Activated naive CD8-positive, alpha-beta T cell treated with anti-CD3 and anti-CD28 coated beads for 36 hours (primary cell): ENCODE results near the gene TMEM182. TPM values are rescaled to one million over a fixed set of nuclear protein-coding genes. Genes with fewer than 3 reads are reported as not detected.

ENCODE experiments used
- DNase-seq: peaks from one replicate; pipeline ENCODE4 v3.0.0; 2021
- H3K27ac Mint-ChIP-seq: one replicate; pipeline ENCODE4 v1.8.0; 2022; ENCODE audit warnings: mild to moderate bottlenecking, moderate library complexity, mixed read lengths
- H3K27me3 Mint-ChIP-seq: one replicate; pipeline ENCODE4 v1.8.0; 2022; ENCODE audit warnings: mild to moderate bottlenecking, mixed read lengths
- H3K36me3 Mint-ChIP-seq: one replicate; pipeline ENCODE4 v1.8.0; 2021; ENCODE audit warnings: mild to moderate bottlenecking, mixed read lengths
- H3K4me1 Mint-ChIP-seq: one replicate; pipeline ENCODE4 v1.8.0; 2021; ENCODE audit warnings: mixed read lengths
- H3K4me3 Mint-ChIP-seq: one replicate; pipeline ENCODE4 v1.8.0; 2022; ENCODE audit warnings: mild to moderate bottlenecking, moderate library complexity, mixed read lengths
- H3K9me3 Mint-ChIP-seq: one replicate; pipeline ENCODE4 v1.8.0; 2022; ENCODE audit warnings: mixed read lengths
- total RNA-seq, 2 experiments: library from RNA; stranded (reverse); gene quantifications; one replicate each; pipeline ENCODE4 v1.2.3, GENCODE V29; 2021

Gene TMEM182
- total RNA-seq, 2 experiments from 2014 or later, result 4.4 to 4.5 TPM

- Mint-ChIP-seq H3K27me3 (no peaks in the 10 kb centered on the region), H3K4me1 (peaks cover 3% of the 10 kb centered on the region), H3K4me3 (no peak overlapping the region), H3K27ac (no peak overlapping the region), H3K9me3 (no peaks in the 10 kb centered on the region), H3K36me3 (no peaks in the 10 kb centered on the region)
- no peak for DNase-seq
Measured at GRCh38 chr2:102753563-102754159, 8.2 kb upstream of the TMEM182 start.

- Mint-ChIP-seq H3K27ac (no peak overlapping the region), H3K36me3 (no peaks in the 10 kb centered on the region), H3K9me3 (no peaks in the 10 kb centered on the region)
Measured at GRCh38 chr2:102754456-102755145, 7.2 kb upstream of the TMEM182 start.

GRCh38 chr2:102755284-102755683 is 6.5 kb upstream of the TMEM182 start:
- Mint-ChIP-seq H3K4me1 (peaks cover under 1% of the 10 kb centered on the region), H3K27me3 (no peaks in the 10 kb centered on the region), H3K4me3 (no peak overlapping the region), H3K9me3 (no peaks in the 10 kb centered on the region), H3K27ac (no peak overlapping the region), H3K36me3 (peaks cover 3% of the 10 kb centered on the region)
- DNase-seq, result no peak

More at GRCh38 chr2:102754456-102755145, 7.2 kb upstream of the TMEM182 start:
- peaks cover 3% of the 10 kb centered on the region for H3K4me1 Mint-ChIP-seq
- no peaks in the 10 kb centered on the region for H3K27me3 Mint-ChIP-seq
- no peak overlapping the region for H3K4me3 Mint-ChIP-seq
- no peak for DNase-seq

GRCh38 chr2:102758439-102758838 is 3.4 kb upstream of the TMEM182 start:
- peaks cover 8% of the 10 kb centered on the region for H3K36me3 Mint-ChIP-seq
- H3K27ac Mint-ChIP-seq, result no peak overlapping the region
- H3K4me1 Mint-ChIP-seq, result no peaks in the 10 kb centered on the region
- no peaks in the 10 kb centered on the region for H3K9me3 Mint-ChIP-seq
- H3K4me3 Mint-ChIP-seq, result no peak overlapping the region
- H3K27me3 Mint-ChIP-seq, result no peaks in the 10 kb centered on the region
- no peak for DNase-seq

- H3K9me3 Mint-ChIP-seq, result no peaks in the 10 kb centered on the region
- no peak for DNase-seq
- H3K27me3 Mint-ChIP-seq, result no peaks in the 10 kb centered on the region
- H3K36me3 Mint-ChIP-seq, result peaks cover 23% of the 10 kb centered on the region
- H3K4me3 Mint-ChIP-seq, result no peak overlapping the region
- no peaks in the 10 kb centered on the region for H3K4me1 Mint-ChIP-seq
- no peak overlapping the region for H3K27ac Mint-ChIP-seq
Measured at GRCh38 chr2:102764083-102764482, 2.3 kb downstream of the TMEM182 start.

- no peaks in the 10 kb centered on the region for H3K9me3 Mint-ChIP-seq
- no peaks in the 10 kb centered on the region for H3K27me3 Mint-ChIP-seq
- H3K4me1 Mint-ChIP-seq, result no peaks in the 10 kb centered on the region
- no peak for DNase-seq
- H3K27ac Mint-ChIP-seq, result no peak overlapping the region
- peaks cover 21% of the 10 kb centered on the region for H3K36me3 Mint-ChIP-seq
- no peak overlapping the region for H3K4me3 Mint-ChIP-seq
Measured at GRCh38 chr2:102765061-102765460, 3.2 kb downstream of the TMEM182 start.

- no peak for DNase-seq
- H3K27me3 Mint-ChIP-seq, result no peaks in the 10 kb centered on the region
- no peaks in the 10 kb centered on the region for H3K9me3 Mint-ChIP-seq
- H3K4me3 Mint-ChIP-seq, result no peak overlapping the region
- H3K36me3 Mint-ChIP-seq, result peaks cover 25% of the 10 kb centered on the region
- no peak overlapping the region for H3K27ac Mint-ChIP-seq
- H3K4me1 Mint-ChIP-seq, result no peaks in the 10 kb centered on the region
Measured at GRCh38 chr2:102768253-102768652, 6.4 kb downstream of the TMEM182 start.

- Mint-ChIP-seq H3K4me3 (no peak overlapping the region), H3K9me3 (no peaks in the 10 kb centered on the region), H3K4me1 (no peaks in the 10 kb centered on the region), H3K36me3 (peaks cover 28% of the 10 kb centered on the region), H3K27me3 (no peaks in the 10 kb centered on the region), H3K27ac (no peak overlapping the region)
- DNase-seq, result no peak
Measured at GRCh38 chr2:102768892-102769291, 7.1 kb downstream of the TMEM182 start.

GRCh38 chr2:102770506-102770905 is 8.7 kb downstream of the TMEM182 start:
- Mint-ChIP-seq H3K36me3 (peaks cover 28% of the 10 kb centered on the region), H3K4me1 (no peaks in the 10 kb centered on the region), H3K4me3 (no peak overlapping the region), H3K9me3 (peaks cover 1% of the 10 kb centered on the region), H3K27me3 (no peaks in the 10 kb centered on the region), H3K27ac (no peak overlapping the region)
- no peak for DNase-seq

GRCh38 chr2:102771114-102771513 is 9.3 kb downstream of the TMEM182 start:
- no peak for DNase-seq
- H3K9me3 Mint-ChIP-seq, result peaks cover 1% of the 10 kb centered on the region
- no peak overlapping the region for H3K4me3 Mint-ChIP-seq
- peaks cover 28% of the 10 kb centered on the region for H3K36me3 Mint-ChIP-seq
- H3K4me1 Mint-ChIP-seq, result no peaks in the 10 kb centered on the region
- H3K27me3 Mint-ChIP-seq, result no peaks in the 10 kb centered on the region
- H3K27ac Mint-ChIP-seq, result no peak overlapping the region

- Mint-ChIP-seq H3K9me3 (peaks cover 1% of the 10 kb centered on the region), H3K4me3 (no peak overlapping the region), H3K27me3 (no peaks in the 10 kb centered on the region), H3K27ac (no peak overlapping the region), H3K4me1 (no peaks in the 10 kb centered on the region), H3K36me3 (peaks cover 32% of the 10 kb centered on the region)
- no peak for DNase-seq
Measured at GRCh38 chr2:102772659-102773058, 10.8 kb downstream of the TMEM182 start.

- Mint-ChIP-seq H3K36me3 (peaks cover 28% of the 10 kb centered on the region), H3K27me3 (no peaks in the 10 kb centered on the region), H3K27ac (no peak overlapping the region), H3K4me3 (no peak overlapping the region), H3K9me3 (peaks cover 1% of the 10 kb centered on the region), H3K4me1 (no peaks in the 10 kb centered on the region)
- DNase-seq, result no peak
Measured at GRCh38 chr2:102773149-102773705, 11.4 kb downstream of the TMEM182 start.

GRCh38 chr2:102778260-102778659 is 16.4 kb downstream of the TMEM182 start:
- H3K27ac Mint-ChIP-seq, result no peak overlapping the region
- H3K27me3 Mint-ChIP-seq, result no peaks in the 10 kb centered on the region
- peaks cover 1% of the 10 kb centered on the region for H3K9me3 Mint-ChIP-seq
- DNase-seq, result no peak
- peaks cover 6% of the 10 kb centered on the region for H3K4me1 Mint-ChIP-seq
- H3K36me3 Mint-ChIP-seq, result peaks cover 18% of the 10 kb centered on the region
- no peak overlapping the region for H3K4me3 Mint-ChIP-seq

GRCh38 chr2:102780467-102780866 is 18.6 kb downstream of the TMEM182 start:
- H3K4me3 Mint-ChIP-seq, result no peak overlapping the region
- DNase-seq, result no peak

GRCh38 chr2:102782187-102782586 is 20.4 kb downstream of the TMEM182 start:
- no peak for DNase-seq
- Mint-ChIP-seq H3K4me3 (no peak overlapping the region), H3K9me3 (no peaks in the 10 kb centered on the region), H3K27ac (no peak overlapping the region), H3K36me3 (peaks cover 15% of the 10 kb centered on the region), H3K27me3 (no peaks in the 10 kb centered on the region), H3K4me1 (peaks cover 6% of the 10 kb centered on the region)

More at GRCh38 chr2:102780467-102780866, 18.6 kb downstream of the TMEM182 start:
- H3K36me3 Mint-ChIP-seq, result peaks cover 14% of the 10 kb centered on the region
- H3K9me3 Mint-ChIP-seq, result no peaks in the 10 kb centered on the region
- H3K27me3 Mint-ChIP-seq, result no peaks in the 10 kb centered on the region
- peaks cover 6% of the 10 kb centered on the region for H3K4me1 Mint-ChIP-seq
- H3K27ac Mint-ChIP-seq, result no peak overlapping the region

GRCh38 chr2:102782933-102783332 is 21.1 kb downstream of the TMEM182 start:
- Mint-ChIP-seq H3K9me3 (no peaks in the 10 kb centered on the region), H3K36me3 (peaks cover 14% of the 10 kb centered on the region), H3K4me3 (no peak overlapping the region), H3K4me1 (peaks cover 6% of the 10 kb centered on the region), H3K27ac (no peak overlapping the region), H3K27me3 (no peaks in the 10 kb centered on the region)
- DNase-seq, result no peak
